Stimulated activated CD4-positive, alpha-beta T cell treated with anti-CD3 and anti-CD28 coated beads, Interleukin-2, amount 100 ng/mL, for 4 hours (primary cell): ENCODE data around the gene STING1.
"Not testable (repeated sequence)": the region's sequence is repeated elsewhere in the genome, so short reads cannot be mapped to it uniquely, and the experiment has no call there.

Experiments used
- DNase-seq: peaks from one replicate; pipeline ENCODE4 v3.0.0-alpha.2; 2020; ENCODE audit warnings: low read depth

Gene STING1

DNA sequence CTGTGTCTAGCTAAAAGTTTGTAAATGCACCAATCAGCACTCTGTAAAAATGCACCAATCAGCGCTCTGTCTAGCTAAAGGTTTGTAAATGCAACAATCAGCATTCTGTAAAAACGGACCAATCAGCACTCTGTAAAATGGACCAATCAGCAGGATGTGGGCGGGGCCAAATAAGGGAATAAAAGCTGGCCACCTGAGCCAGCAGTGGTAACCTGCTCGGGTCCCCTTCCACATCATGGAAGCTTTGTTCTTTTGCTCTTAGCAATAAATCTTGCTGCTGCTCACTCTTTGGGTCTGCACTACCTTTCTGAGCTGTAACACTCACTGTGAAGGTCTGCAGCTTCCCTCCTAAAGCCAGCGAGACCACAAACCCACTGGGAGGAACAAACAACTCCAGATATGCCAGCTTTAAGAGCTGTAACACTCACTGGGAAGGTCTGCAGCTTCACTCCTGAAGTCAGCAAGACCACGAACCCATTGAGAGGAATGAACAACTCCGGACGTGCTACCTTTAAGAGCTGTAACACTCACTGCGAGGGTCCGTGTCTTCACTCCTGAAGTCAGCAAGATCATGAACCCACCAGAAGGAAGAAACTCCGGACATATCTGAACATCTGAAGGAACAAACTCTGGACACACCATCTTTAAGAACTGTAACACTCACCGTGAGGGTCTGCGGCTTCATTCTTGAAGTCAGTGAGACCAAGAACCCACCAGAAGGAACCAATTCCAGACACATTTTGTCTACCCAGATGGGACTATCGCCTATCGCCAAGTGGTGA is 20.7 kb upstream of the STING1 start:
- not testable (repeated sequence) for DNase-seq

DNA sequence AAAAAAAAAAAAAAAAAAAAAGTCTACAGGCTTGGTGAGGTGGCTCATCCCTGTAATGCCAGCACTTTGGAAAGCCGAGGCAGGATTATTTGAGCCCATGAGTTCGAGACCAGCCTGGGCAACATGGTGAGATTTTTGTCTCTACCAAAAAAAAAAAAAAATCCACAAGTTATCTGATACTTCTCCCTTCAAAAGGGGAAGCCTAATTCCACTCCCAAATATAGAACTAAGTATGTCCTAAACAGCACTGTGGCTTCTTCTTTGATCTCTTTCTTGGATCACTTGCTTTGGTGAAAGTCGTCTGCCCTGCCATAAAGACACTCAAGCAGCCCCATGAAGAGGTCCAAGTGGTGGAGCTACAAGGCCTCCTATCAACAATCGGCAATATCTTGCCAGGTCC is 18.8 kb upstream of the STING1 start:
- no peak for DNase-seq

DNA sequence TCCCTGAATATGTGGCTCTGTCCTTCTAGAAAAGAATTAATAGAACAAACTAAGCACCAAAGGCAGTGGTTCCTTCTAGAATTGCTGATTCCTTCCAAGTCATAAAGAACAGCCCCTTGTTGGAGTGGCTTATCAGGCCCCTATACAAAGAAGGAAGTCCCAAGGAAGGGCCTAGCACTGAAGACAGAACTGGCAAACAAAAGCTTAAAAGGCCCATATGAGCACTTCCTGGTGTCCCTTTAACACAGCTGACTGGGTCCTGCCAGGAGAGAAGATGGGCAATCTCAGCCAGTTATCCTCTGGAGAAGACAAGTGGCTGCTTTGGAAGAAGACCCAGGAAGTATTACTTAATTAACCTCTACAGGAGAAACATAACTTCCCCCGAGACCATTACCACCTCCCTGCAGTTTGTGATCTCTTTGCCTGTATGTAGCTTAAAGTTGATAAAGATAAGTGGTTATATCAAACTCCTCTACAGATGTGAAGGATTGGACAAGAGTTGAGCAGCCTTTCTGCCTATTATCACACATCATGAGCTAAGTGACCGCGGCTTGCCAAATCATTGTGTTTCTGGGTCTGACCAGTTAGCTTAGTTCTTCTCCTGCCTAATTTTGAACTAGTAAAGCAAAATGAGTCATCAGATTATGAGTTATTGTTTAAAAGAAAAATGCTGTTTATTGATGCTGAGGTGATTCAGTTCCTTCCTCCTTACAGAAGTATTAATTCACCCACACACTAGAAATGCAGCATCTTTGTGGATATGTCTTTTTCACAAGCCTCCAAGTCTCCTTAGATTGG is 13.3 kb upstream of the STING1 start:
- DNase-seq: no peak

DNA sequence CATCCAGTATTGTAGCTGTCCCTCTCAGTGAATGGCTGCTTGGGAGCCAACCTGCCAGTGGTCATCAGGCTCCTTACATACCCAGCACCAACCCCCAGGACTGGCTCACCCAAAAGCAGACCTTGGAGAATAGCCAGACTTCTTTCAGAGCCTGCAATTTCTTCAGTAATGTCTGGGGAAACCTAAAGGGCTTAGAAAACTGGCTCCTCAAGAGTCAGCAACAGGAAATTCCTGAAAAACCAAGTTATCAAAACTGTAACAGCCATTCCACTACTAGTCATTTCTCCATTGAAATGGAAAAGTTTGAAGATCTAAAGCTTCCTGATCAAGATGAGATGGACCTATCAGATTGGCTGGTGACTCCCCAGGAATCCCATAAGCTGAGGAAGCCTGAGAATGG is 12.3 kb upstream of the STING1 start:
- DNase-seq: no peak

DNA sequence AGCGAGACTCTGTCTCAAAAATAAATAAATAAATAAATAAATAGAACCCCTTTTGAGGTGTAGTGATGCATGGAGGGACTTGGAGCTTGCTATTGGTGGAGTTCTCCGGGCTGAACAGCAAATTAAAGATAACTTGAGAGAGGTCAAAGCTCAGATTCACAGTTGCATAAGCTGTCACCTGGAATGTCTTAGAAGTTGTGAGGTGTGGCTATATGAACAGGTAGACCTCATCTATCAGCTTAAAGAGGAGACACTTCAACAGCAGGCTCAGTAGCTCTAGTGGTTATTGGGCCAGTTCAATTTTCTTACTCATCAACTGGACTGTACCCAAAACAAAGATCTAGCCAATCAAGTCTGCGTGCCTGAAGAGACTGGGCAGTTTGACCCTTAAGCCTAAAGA is 11.7 kb upstream of the STING1 start:
- no peak for DNase-seq

DNA sequence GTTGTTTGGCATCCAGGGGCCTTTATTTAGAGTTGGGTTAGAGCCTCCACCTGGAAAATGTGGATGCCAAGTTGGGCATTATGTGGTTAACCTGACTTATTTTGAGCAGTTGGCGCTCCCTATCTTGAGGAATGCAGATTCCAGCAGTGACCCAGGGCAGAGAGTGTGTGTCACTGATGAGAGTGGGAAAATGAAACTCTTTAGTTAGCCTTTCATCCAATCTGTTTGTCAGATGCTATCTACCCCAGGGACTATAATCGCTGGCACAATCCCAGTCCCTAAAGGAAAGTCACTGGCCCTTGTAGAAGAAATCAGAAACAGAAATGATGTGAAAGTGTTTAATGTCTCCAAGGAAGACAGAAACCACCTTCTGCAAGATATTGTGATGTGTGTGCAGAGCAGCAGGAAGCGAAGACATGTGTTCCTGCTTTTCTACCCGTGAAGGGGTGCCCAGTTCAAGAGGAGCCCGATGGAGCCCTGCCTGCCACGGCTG is 10.2 kb upstream of the STING1 start:
- no peak for DNase-seq

DNA sequence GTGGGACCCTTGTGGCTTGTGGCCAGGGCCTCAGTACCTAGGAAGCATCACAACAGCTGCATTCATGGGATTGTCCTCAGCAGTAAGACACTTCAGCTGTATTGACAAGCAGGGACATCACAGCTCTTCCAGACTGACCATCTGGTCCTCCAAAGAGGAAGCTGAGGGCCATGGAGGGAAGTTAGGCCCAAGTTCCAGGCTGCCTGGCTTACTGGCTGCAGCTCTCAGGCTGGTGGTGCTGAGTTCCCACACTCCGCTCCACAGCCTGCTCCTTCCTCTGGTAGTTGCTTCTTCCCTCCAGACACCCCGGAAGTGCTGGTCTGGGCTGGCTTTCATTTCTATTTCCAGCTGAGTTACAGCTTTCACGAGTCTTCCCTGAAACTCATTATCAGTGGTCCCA is 5.7 kb upstream of the STING1 start:
- DNase-seq: no peak

DNA sequence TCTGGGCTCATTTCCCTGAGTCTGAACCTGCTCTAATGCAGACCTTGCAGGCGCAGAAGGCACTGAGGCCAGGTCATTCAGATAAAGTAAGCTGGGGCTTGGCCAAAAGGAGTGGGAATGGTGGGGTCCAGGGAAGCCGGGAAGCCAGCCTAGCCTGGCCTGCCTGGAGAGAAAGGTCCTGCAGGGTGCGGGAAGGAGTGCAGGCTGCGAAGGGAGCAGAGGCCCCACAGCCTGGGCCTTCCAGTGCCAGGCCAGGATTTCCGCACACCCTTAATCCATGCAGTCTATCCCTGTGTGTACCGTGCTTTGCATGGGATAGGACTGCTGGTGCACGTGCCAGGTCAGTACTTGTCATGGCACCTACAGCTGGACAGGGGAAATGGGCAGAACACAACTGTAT is 3.6 kb upstream of the STING1 start:
- DNase-seq: no peak

DNA sequence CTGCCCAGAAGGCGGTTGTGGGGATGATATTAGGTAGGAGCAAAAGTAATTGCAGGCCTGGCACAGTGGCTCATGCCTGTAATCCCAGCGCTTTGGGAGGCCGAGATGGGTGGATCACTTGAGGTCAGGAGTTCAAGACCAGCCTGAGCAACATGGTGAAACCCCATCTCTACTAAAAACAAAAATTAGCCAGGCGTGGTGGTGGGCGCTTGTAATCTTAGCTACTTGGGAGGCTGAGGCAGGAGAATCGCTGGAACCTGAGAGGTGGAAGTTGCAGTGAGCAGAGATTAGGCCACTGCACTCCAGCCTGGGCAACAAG is 291 bp upstream of the STING1 start:
- DNase-seq: not testable (repeated sequence)

DNA sequence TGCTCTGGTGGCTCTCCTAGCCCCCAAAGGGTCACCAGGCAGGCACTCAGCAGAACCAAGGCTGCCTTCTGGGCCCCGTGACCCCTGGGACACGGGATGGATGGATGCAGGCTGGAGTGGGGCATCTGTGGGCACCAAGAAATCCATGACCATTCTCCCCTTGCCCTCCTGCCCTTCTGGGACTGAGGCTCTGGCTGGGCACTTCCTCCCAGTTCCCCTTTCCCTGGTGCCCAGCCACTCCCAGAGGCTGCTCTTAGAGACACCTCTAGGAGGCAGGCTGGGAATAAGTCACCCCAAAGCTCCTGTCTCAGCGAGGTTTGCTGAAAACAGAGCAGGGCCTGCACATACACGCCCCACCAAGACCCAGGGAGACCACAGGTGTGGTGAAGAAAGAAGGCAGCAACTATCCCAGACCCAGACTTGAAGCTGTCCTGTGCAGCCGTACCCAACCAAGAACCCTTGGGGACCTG is 943 bp downstream of the STING1 start:
- DNase-seq: no peak

DNA sequence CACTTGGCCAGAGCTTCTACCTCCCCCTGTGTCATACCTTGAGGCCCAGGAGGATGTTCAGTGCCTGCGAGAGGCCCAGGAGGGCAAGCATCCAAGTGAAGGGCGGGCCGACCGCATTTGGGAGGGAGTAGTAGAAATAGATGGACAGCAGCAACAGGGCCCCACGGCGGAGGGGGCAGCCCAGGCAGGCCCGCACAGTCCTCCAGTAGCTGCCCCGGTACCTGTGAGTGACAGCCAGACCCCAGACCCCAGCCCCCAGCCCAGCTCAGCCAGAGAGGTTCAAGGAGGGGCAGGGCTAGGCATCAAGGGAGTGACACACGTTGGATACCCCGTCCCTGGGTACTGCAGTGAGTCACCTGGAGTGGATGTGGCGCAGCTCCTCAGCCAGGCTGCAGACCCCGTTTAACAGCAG is 1.4 kb downstream of the STING1 start:
- DNase-seq: no peak

DNA sequence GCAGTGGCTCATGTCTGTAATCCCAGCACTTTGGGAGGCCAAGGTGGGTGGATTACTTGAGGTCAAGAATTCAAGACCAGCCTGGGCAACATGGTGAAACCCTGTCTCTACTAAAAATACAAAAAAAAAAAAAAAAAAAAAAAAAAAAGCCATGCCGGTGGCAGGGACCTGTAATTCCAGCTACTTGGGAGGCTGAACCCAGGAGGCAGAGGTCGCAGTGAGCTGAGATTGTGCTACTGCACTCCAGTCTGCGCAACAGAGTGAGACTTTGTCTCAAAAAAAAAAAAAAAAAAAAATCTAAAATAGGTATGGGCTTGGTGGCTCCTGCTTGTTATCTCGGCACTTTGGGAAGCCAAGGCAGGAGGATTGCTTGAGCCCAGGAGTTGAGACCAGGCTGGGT is 2.8 kb downstream of the STING1 start:
- not testable (repeated sequence) for DNase-seq

DNA sequence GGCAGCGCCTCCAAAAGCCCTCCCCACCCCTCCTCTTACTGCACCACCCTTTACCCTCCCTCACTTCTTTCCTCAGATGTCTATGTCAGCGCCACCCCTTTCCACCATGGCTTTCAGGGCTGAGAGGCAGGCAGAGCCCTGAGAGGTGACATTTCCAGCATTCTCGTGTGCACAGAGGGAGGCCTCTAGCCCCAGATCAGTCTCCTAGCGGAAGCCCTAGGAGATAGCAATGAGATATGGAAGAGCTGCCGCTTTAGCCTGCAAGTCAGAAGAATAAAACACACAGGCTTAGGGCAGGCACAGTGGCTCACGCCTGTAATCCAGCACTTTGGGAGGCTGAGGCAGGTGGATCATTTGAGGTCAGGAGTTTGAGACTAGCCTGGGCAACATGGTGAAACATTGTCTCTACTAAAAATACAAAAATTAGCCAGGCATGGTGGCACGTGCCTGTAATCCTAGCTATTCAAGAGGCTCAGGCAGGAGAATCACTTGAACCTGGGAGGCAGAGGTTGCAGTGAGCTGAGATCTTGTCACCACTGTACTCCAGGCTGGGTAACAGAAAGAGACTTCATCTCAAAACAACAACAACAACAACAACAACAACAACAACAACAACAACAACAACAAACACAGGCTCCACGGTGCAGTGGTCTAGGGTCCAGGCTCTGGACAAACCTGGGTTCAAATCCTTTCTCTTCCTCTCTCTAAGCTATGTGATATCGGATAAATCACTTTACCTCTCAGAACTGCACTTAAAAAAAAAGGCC is 3.7 kb downstream of the STING1 start:
- DNase-seq: not testable (repeated sequence)

DNA sequence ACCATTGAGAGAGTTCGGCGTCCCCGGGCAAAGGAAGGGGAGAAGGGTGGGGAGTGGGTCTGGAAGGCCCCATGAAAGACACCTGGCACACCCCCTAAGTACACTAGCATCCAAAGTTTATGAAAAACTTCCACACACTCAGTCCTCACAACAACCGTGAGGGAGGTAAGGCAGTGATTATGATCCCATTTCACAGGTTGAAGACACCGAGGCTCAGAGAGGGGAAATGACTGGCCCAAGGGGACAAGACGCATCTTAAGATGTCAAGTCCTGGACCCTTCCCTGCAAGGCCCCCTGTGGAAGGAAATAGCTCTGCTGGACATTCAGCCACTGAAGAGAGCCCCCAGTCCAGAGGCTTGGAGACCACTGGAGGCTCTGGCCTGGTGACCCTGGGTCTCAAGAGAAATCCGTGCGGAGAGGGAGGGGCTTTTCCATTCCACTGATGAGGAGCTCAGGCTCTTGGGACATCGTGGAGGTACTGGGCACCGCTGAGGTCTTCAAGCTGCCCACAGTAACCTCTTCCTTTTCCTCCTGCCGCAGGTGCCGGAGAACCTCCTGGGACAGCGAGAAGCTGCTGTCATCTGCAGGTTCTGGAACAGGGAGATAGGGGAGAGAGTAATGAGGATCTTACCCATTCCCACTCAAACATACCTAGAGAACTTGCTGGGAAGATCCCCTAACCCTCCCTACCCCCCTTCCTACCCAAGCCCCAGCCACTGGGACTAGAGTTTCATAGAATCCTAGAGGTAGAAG is 6.5 kb downstream of the STING1 start:
- DNase-seq: no peak

DNA sequence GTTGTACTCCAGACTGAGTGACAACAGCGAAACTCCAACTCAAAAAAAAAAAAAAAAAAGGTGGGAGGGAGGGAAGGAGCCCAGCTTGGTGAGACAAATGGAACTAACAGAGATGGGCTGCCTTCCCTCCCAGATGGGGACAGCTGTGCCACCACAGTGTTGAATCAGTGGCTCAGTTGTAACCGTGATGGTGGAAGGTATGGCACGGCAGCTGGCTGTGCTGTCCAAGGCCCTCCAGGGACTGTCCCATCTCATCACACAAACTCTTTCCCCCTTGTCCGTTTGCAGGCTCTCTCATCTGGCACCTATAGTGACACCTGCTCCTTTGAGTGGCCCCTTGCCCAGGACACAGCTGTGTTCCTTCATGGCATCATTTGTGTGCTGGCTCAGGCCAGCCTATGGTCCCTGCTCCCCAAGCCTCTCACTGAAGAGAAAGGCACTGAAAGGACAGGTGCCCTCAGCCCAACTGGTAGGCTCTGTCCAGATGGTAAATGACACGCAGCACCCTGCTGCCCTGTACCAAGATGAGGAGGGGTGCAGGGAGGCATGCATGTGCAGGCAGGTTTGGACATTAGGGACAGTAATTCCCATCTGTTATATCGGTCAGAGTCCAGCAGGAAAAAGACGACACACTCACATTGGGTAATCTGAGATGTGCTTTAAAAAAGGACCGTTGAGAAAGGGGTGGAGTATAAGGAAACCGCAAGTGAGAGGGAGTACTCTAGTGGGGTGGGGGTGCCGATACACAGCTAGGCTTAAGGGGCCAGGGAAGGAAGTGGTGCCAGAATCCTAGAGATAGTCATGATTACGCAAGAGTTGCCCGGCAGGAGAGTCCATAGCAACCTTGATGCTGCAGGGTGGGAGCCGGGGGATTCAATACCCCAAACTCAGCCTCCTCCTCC is 7.4 kb downstream of the STING1 start:
- no peak for DNase-seq

DNA sequence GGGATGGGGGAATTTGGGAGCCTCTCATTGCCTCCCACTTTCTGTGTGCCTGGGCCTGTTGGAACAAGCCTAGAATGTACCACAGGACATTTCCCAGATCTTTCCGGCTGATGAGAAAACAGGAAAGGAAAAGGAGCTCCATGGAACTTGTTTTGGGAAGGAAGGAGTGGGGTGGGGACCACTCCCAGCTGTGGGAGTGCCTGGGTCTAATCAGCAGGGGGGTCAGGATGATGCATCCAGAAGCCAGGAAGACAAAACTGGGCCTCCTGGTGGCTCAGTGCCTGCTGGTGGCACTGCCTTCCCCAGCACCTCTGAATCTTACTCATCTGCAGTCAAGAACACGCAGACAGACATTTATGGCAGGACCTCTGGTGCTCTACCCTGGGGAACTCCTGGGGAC is 9.0 kb downstream of the STING1 start:
- no peak for DNase-seq

DNA sequence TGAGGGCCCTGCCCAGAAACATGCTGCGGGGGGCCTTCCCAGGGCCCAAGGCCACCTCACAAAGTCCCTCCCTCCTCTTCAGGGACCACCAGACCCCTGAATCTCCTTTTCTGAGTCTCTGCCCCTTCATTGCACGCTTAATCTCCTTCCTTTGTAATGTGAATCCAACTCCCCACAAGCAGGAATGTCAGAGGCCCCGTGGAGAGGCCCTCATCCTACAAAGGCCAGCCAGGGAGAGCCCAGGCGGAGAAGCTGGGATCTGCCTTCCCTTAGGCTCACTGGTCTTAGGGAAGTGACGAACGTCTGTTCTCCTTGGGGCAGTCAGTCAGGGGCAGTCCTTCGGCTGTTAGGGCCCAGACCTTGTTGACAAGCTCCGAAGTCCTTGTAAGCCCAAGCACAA is 9.5 kb downstream of the STING1 start:
- no peak for DNase-seq

DNA sequence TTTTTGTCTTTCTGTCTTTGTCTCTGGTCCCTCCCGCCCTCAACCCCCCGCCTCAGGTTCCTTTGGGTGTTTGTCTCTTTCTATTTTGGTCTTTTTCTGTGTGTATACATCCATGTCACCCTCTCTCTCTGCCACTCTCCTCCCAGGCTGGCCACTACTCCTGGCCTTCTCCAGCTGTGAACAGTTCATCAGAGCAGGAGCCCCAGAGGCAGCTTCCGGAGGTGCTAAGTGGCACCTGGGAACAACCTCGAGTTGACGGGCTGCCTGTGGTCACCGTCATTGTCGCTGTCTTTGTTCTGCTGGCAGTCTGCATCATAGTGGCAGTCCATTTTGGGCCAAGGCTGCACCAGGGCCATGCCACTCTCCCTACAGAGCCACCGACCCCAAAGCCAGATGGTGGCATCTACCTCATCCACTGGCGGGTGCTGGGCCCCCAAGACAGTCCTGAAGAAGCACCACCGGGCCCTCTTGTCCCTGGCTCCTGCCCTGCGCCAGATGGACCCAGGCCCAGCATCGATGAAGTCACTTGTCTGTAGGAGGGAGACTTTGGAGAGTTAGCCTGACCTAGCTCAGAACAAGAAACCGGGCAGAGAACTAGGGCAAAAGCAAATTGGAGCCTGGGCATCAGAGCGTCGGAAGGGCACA is 10.1 kb downstream of the STING1 start:
- no peak for DNase-seq

DNA sequence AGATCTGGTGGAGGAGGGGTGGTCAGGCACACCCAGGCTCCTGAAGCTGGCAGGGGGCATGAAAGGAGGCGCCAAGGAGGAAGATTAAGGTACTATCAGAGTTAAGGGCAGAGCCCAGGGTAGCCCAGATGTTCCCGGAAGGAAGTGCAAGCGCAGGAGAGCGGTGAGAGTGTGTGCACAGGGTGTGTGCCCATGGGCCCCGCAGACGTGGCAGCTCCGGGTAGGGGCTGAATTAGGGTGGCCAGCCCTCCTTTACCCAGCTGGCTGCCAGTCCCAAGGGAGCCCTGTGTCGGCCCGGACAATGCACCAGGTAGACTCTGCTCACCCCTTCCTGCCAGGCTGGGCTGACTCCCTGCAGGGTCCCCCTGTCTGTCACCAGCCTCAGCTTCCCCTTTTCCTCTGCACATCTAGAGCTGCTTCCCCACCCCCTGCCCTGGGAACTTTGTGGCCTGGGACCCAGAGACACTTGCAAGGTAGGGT is 11.7 kb downstream of the STING1 start, which contains the start of gene SMIM33:
SMIM33 (plus strand) TSS at position 184 of the 480 bp plus-strand sequence; CDS start at position 302, 118 bp downstream.
- DNase-seq: no peak

DNA sequence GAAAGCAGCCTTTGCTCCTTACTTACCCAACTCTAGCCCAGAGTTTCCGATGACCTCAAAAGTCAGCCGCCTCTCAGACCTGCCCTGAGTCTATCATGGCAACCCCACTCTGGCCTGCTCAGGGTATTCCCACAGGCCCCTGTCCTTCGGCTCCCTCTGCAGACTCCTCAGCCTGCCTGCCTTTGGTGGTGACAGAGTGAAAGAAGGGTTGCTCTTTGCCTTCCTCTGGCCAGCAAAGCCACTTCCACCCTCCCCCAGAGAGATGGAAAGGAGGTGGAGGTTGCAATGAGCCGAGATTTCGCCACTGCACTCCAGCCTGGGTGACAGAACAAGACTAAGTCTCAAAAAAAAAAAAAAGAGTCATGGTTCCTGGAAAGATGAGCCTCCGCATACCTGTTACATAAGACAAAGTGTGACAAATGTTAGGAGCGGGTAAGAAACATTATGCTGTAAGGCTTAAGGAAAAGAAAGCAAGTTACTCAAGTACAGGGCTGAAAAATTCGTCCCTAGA is 14.1 kb downstream of the STING1 start:
- DNase-seq: no peak
